Lung (tissue), 16 donors: ENCODE measurements around the gene MIAT. TPM values are rescaled to one million over a fixed set of nuclear protein-coding genes. Genes with fewer than 3 reads are reported as not detected.

ENCODE experiments used
- ATAC-seq: fragments of 200-7000 bp; cut with Tn5 transposase; one replicate; pipeline ENCODE4 v1.9.1; 2020; ENCODE audit warnings: moderate number of reproducible peaks; ENCODE audit not compliant: insufficient read depth, low FRiP score
- DNase-seq, 3 donors: peaks; one replicate each; pipeline ENCODE4 v3.0.0-alpha.2; 2013 to 2017
- H3K27ac ChIP-seq, 2 donors: one replicate each; pipeline ENCODE4 v1.5.1; 2013; ENCODE audit warnings: mild to moderate bottlenecking in 2 of 2, moderate library complexity in 2 of 2, control low read depth in 1 of 2, inconsistent platforms in 1 of 2, low read depth in 1 of 2, low read length in 1 of 2
- H3K27me3 ChIP-seq, 3 donors: one replicate each; pipeline ENCODE4 v1.5.1; 2013; ENCODE audit warnings: low read length in 2 of 3; ENCODE audit not compliant: control insufficient read depth in 3 of 3, insufficient read depth in 3 of 3
- H3K36me3 ChIP-seq, 4 donors: one replicate each; pipeline ENCODE4 v1.5.1; 2013; ENCODE audit warnings: low read length in 4 of 4, mild to moderate bottlenecking in 1 of 4, moderate library complexity in 1 of 4; ENCODE audit not compliant: control insufficient read depth in 4 of 4, insufficient read depth in 4 of 4
- H3K4me1 ChIP-seq, 5 donors: one replicate each; pipeline ENCODE4 v1.5.1; 2013; ENCODE audit warnings: low read length in 5 of 5, mild to moderate bottlenecking in 2 of 5, moderate library complexity in 1 of 5; ENCODE audit not compliant: control insufficient read depth in 5 of 5, insufficient read depth in 5 of 5
- H3K4me3 ChIP-seq: one replicate; pipeline ENCODE4 v1.5.1; 2013; ENCODE audit warnings: mild to moderate bottlenecking, control low read depth, moderate library complexity
- H3K9ac ChIP-seq, 2 donors: one replicate each; pipeline ENCODE4 v1.5.1; 2013; ENCODE audit warnings: low read length in 2 of 2, control low read depth in 1 of 2; ENCODE audit not compliant: insufficient read depth in 1 of 2
- H3K9me3 ChIP-seq, 4 donors: one replicate each; pipeline ENCODE4 v1.5.1; 2013; ENCODE audit warnings: low read length in 3 of 4, mild to moderate bottlenecking in 1 of 4, moderate library complexity in 1 of 4; ENCODE audit not compliant: control insufficient read depth in 4 of 4, insufficient read depth in 3 of 4
- WGBS, 2 donors: extraction: QIAGEN DNeasy Blood & Tissue Kit; methylation state at CpG; one replicate each; pipeline ENCODE4 v1.1.7; 2013; 5-methylcytosine and 5-hydroxymethylcytosine counted together
- long read RNA-seq, 5 donors: transcript quantifications; one replicate each; lab custom pipeline, GENCODE V29; 2026
- polyA plus RNA-seq, 2 donors: library from polyadenylated mRNA; stranded (reverse); fragments of 200-250 nt; gene quantifications; one replicate each; pipeline ENCODE4 v1.2.1, GENCODE V29; 2013
- total RNA-seq, 2 donors: library from RNA; depleted of rRNA in 1 of 2; stranded (reverse); fragments of >200 nt in 1 of 2; gene quantifications; one replicate each; pipeline ENCODE4 v1.2.1, GENCODE V29; 2014 to 2021
- TF ChIP-seq, protein P1 (sequence below): IDR thresholded peaks from 2 replicates; pipeline ENCODE4 v1.5.1; 2012; ENCODE audit warnings: mild to moderate bottlenecking; ENCODE audit errors: control extremely low read depth, extremely low read depth
- donor health status: control.
- donor health status: control.
- donor health status: Bipolar disorder and iron deficiency.
- donor health status: healthy.
- donor health status: DM: yes; HTN: yes; CAD: no.

MIAT gene
- total RNA-seq (1 to 10 TPM; 4.6 to 5.0 TPM), polyA plus RNA-seq (1 to 10 TPM; 1.7 to 5.4 TPM)
- long read RNA-seq, donor 1, full-length matches to known transcripts = 1 of 1 reads
- long read RNA-seq, donor 1, partial matches to known transcripts = 0 of 1 reads
- long read RNA-seq, donor 1, other reads (novel, unspliced or antisense) = 0 of 1 reads
- long read RNA-seq, donor 2 = 0 reads
- long read RNA-seq, donor 3 = 0 reads
- long read RNA-seq, donor 4 = 0 reads
- long read RNA-seq, donor 5 = 0 reads

DNA sequence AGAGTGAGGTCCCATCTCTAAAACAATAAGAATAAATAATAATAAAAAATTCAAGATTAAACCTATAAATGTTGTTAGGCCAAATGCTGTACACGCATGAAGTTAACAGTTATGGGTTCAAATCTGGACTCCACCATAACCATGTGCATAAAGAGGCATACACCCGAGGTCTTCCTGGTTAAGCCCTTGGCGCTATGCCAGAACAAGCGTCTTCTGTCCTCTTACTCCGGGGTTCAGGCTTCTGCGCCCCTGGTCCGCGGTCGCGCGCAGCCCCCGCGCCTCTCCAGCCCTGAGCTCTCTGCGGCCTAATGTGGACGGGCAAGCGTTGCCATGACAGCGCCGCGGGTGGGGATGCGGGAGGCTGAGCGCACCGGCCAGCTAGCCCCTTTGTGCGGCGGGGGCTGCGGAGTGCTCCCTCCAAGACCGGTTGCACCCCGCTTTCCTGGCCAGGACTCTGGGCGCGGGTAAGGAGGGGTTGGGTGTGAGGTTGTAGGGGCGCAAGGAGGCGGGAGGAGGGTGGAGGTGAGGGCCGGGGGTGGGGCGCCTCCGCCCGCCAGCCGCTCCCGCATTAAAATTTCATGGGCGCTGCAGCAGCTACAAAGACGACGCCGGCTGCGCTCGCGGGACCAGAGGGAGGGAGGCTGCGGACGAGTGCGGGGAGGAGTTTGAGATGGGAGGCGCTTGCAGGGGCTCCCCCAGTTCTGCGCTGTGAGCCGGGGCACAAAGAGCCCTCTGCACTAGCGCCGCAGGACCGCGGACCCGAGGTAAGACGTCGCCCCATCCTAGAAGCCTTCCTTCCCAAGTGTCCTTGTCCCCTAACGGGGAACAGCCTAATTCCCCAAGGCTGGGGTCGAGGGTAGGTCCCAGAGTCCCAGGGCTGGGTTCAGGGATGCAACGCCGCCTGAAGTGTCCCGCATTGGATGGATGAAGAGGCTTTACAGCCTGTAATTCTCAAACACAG, at the start of gene MIAT:
TSS of gene MIAT (plus strand) at position 698 of the 961 bp plus-strand sequence.
- no peak within 1 kb of the TSS for H3K4me3 ChIP-seq
- peak; percentile 38 for ATAC-seq
- TF ChIP-seq, protein P1, sequence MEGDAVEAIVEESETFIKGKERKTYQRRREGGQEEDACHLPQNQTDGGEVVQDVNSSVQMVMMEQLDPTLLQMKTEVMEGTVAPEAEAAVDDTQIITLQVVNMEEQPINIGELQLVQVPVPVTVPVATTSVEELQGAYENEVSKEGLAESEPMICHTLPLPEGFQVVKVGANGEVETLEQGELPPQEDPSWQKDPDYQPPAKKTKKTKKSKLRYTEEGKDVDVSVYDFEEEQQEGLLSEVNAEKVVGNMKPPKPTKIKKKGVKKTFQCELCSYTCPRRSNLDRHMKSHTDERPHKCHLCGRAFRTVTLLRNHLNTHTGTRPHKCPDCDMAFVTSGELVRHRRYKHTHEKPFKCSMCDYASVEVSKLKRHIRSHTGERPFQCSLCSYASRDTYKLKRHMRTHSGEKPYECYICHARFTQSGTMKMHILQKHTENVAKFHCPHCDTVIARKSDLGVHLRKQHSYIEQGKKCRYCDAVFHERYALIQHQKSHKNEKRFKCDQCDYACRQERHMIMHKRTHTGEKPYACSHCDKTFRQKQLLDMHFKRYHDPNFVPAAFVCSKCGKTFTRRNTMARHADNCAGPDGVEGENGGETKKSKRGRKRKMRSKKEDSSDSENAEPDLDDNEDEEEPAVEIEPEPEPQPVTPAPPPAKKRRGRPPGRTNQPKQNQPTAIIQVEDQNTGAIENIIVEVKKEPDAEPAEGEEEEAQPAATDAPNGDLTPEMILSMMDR = no peak
- H3K9ac ChIP-seq = no peak within 1 kb of the TSS
- DNase-seq = peak in 1 of 3 donors; percentile 35
- peaks cover 0 to 13% (median 0%) of the 10 kb centered on the region in 5 donors for H3K4me1 ChIP-seq
- H3K36me3 ChIP-seq = no peaks in the 10 kb centered on the region
- H3K27ac ChIP-seq = no peak within 1 kb of the TSS
- no peaks in the 10 kb centered on the region for H3K9me3 ChIP-seq
- H3K27me3 ChIP-seq = peaks cover 0 to 64% (median 52%) of the 10 kb centered on the region in 3 donors
- 2 to 3% methylated on average over 62 of the region's 62 CpGs for WGBS, 2 donors

DNA sequence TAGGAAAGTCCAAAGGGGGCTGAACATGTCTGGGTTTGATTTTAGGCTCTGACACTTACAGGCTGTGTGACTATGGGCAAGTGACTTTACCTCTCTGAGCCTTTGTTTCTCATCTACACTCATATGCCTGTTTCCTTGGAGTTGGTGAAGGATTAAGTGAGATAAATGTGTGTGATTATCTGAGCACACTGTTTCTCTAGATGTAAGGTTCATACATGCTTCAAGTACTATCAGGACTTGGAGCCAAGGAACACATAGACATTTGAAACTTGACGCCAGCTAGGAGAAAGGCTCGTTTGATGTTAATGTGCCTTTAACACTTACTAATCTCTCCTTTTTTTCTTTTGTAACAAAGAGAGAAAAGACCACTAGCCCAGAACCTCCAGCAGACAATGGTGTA, 49.3 kb upstream of the MIAT start:
- WGBS, 2 donors = 45 to 76% methylated on average over 2 of the region's 2 CpGs
- peaks cover 0 to 3% (median 0%) of the 10 kb centered on the region in 5 donors for H3K4me1 ChIP-seq
- DNase-seq = no peak
- no peak overlapping the region for H3K27ac ChIP-seq
- no peaks in the 10 kb centered on the region for H3K9me3 ChIP-seq
- H3K27me3 ChIP-seq = peaks cover 0 to 5% (median 3%) of the 10 kb centered on the region in 3 donors
- no peak for ATAC-seq
- H3K36me3 ChIP-seq = no peaks in the 10 kb centered on the region
- no peak overlapping the region for H3K9ac ChIP-seq
- H3K4me3 ChIP-seq = no peak overlapping the region
- TF ChIP-seq, protein P1 = no peak

DNA sequence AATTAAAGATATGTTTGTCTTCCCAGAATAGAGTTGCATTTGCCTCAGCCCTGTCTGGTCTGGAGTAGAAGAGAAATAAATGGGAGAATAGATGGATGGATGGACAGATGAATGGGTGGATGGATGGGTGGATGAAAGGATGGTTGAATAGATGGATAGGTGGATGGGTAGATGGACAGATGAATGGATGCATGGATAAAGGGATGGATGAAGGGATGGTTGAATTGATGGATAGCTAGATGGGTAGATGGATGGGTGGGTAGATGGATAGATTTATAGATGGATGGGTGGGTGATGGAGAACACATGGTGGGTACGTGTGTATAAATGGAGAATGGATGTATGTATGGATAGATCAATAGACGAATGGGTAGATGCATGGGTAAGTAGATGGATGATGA, 48.1 kb upstream of the MIAT start:
- DNase-seq (no peak), ATAC-seq (no peak)
- TF ChIP-seq, protein P1 = no peak
- H3K27ac ChIP-seq = no peak overlapping the region
- no peak overlapping the region for H3K9ac ChIP-seq
- no peaks in the 10 kb centered on the region for H3K36me3 ChIP-seq
- H3K4me3 ChIP-seq = no peak overlapping the region
- H3K4me1 ChIP-seq = peaks cover 0 to 2% (median 0%) of the 10 kb centered on the region in 5 donors
- H3K27me3 ChIP-seq = peaks cover 0 to 5% (median 5%) of the 10 kb centered on the region in 3 donors
- no peaks in the 10 kb centered on the region for H3K9me3 ChIP-seq
- 92 to 100% methylated on average over 2 of the region's 2 CpGs for WGBS, 2 donors
